NT2/D1 (cell line): ENCODE results near the gene SUGP2.

ENCODE experiments used
- SUZ12 ChIP-seq: IDR thresholded peaks from 2 replicates; pipeline ENCODE4 v1.6.1; 2011; ENCODE audit not compliant: insufficient read length, insufficient read depth; ENCODE audit errors: extremely low read depth
- YY1 ChIP-seq: IDR thresholded peaks from 2 replicates; pipeline ENCODE4 v1.6.1; 2011; ENCODE audit not compliant: insufficient read length, insufficient read depth

DNA sequence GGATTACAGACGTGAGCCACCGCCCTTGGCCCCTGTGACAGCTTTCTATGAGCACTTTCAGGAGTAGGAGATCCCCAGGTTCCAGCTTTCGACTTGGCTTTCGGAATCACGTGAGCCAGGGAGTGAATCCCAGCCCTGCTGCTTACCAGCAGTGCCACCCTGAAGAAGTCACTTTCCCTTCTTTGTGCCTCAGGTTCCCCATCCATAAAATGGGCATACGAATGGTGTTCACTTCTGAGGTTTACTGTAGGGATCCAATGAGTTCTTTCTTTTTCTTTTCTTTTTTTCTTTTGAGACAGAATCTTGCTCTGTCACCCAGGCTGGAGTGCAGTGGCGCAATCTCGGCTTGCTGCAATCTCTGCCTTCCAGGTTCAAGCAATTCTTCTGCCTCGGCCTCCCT, 88.0 kb downstream of the SUGP2 start:
- TF ChIP-seq SUZ12 (no peak), YY1 (no peak)
